HepG2 (cell line): Measurements from ENCODE around the gene PASK. TPM values are rescaled to one million over a fixed set of nuclear protein-coding genes. Genes with fewer than 3 reads are reported as not detected.
A peak's percentile ranks its signal among the peaks of the same experiment; 100 is the strongest.

Experiments
- ATAC-seq: fragments of 200-7000 bp; cut with Tn5 transposase; 3 replicates; pipeline ENCODE4 v1.9.1; 2020; ENCODE audit warnings: mild to moderate bottlenecking, moderate library complexity
- BruUV-seq: library from RNA; stranded (reverse); fragments of 400-500 nt; replicated peaks from 2 replicates; lab custom pipeline; 2021; lab: Mats Ljungman, UMichigan
- CTCF ChIA-PET: fragments of 300-600 bp; formaldehyde crosslinking; extraction: SDS; loops from one replicate; lab custom pipeline; 2021; ENCODE audit warnings: low total read pairs, inconsistent platforms, low intra/inter-chr PET ratio; lab: Yijun Ruan, JAX
- POLR2A ChIA-PET: fragments of 350-600 bp; sonication (Branson Sonifier 250); formaldehyde crosslinking; loops from one replicate; lab custom pipeline; 2020; ENCODE audit warnings: antibody characterized with exemption, inconsistent platforms; lab: Yijun Ruan, JAX
- DNase-seq: peaks from one replicate; pipeline ENCODE4 v3.0.0-alpha.2; 2015; ENCODE audit warnings: low spot score
- FAIRE-seq: peaks from 3 replicates; lab custom pipeline; 2011; peaks lifted over from hg19 to GRCh38; lab: Jason Lieb, UNC
- H2AFZ ChIP-seq: one replicate; pipeline ENCODE4 v1.6.1; 2011; ENCODE audit warnings: low read length, inconsistent platforms
- H3K27ac ChIP-seq: fragments of 300-600 bp; 3 replicates; pipeline ENCODE4 v1.8.0; 2011; ENCODE audit warnings: mixed run types, mild to moderate bottlenecking, mixed read lengths, low read length, inconsistent platforms; ENCODE audit not compliant: insufficient read depth; ENCODE audit errors: extremely low read length
- H3K27me3 ChIP-seq, 2 experiments: fragments of 200-600 bp in 1 of 2; 2 replicates in 1 of 2; 3 replicates in 1 of 2; pipeline versions ENCODE4 v1.6.0 to v1.8.0; 2011; ENCODE audit warnings: low read length in 2 of 2, mild to moderate bottlenecking in 2 of 2, moderate library complexity in 2 of 2, inconsistent platforms in 1 of 2; ENCODE audit not compliant: insufficient read depth in 2 of 2, control insufficient read depth in 1 of 2
- H3K36me3 ChIP-seq, 2 experiments: fragments of 200-600 bp in 1 of 2; replicated peaks in 1 of 2; 2 replicates in 1 of 2; 3 replicates in 1 of 2; pipeline versions ENCODE4 v1.5.1 to v1.8.0; 2011; ENCODE audit warnings: low read length in 2 of 2, inconsistent platforms in 1 of 2; ENCODE audit not compliant: insufficient read depth in 2 of 2, control insufficient read depth in 1 of 2
- H3K4me1 ChIP-seq: 2 replicates; pipeline ENCODE4 v1.5.1; 2012; ENCODE audit warnings: low read length, inconsistent platforms; ENCODE audit not compliant: insufficient read depth
- H3K4me2 ChIP-seq: 2 replicates; pipeline ENCODE4 v1.6.0; 2011; ENCODE audit warnings: low read depth, low read length, inconsistent platforms
- H3K4me3 ChIP-seq, 3 experiments: fragments of 200-600 bp in 1 of 3; sonication (generic), shearing (Covaris generic) in 1 of 3; replicated peaks in 1 of 3; 2 replicates each; pipeline ENCODE4 v1.5.1; 2011 to 2016; ENCODE audit warnings: low read length in 3 of 3, inconsistent platforms in 2 of 3, low read depth in 2 of 3, mild to moderate bottlenecking in 2 of 3, control low read depth in 1 of 3, mixed read lengths in 1 of 3; ENCODE audit not compliant: insufficient read depth in 1 of 3
- H3K79me2 ChIP-seq: one replicate; pipeline ENCODE4 v1.6.1; 2011; ENCODE audit warnings: low read length, inconsistent platforms; ENCODE audit not compliant: insufficient read depth
- H3K9ac ChIP-seq: 2 replicates; pipeline ENCODE4 v1.6.0; 2011; ENCODE audit warnings: mild to moderate bottlenecking, low read depth, low read length, inconsistent platforms; ENCODE audit not compliant: insufficient read depth
- H3K9me3 ChIP-seq: 2 replicates; pipeline ENCODE4 v1.5.1; 2012; ENCODE audit warnings: mild to moderate bottlenecking, low read length
- H4K20me1 ChIP-seq: 2 replicates; pipeline ENCODE4 v1.6.0; 2011; ENCODE audit warnings: inconsistent platforms, mild to moderate bottlenecking, low read length, moderate library complexity; ENCODE audit not compliant: insufficient read depth
- DZIP1 ChIP-seq: sonication (generic); formaldehyde crosslinking; IDR thresholded peaks from 2 replicates; pipeline ENCODE4 v1.5.0; 2020; ENCODE audit warnings: mild to moderate bottlenecking, missing genetic modification reagents
- EHMT2 ChIP-seq: fragments of 200-600 bp; sonication (generic); IDR thresholded peaks from 2 replicates; pipeline ENCODE4 v1.7.0; 2017; ENCODE audit warnings: antibody characterized with exemption, low read depth, low read length, borderline replicate concordance
- GLMP ChIP-seq: sonication (generic); formaldehyde crosslinking; IDR thresholded peaks from 2 replicates; pipeline ENCODE4 v1.9.0; 2021; ENCODE audit warnings: missing genetic modification reagents, mild to moderate bottlenecking, borderline replicate concordance
- NCOR1 ChIP-seq: fragments of 200-600 bp; sonication (generic); IDR thresholded peaks from 2 replicates; pipeline ENCODE4 v1.7.0; 2017; ENCODE audit warnings: antibody characterized with exemption, low read length, borderline replicate concordance
- NPAS2 ChIP-seq: sonication (generic); formaldehyde crosslinking; IDR thresholded peaks from 2 replicates; pipeline ENCODE4 v1.8.0; 2022; ENCODE audit warnings: mild to moderate bottlenecking, missing genetic modification reagents, borderline replicate concordance
- RXRA ChIP-seq: sonication (generic); formaldehyde crosslinking; IDR thresholded peaks from 2 replicates; pipeline ENCODE4 v1.5.1; 2020; ENCODE audit warnings: missing genetic modification reagents
- SNAPC5 ChIP-seq: sonication (generic); formaldehyde crosslinking; IDR thresholded peaks from 2 replicates; pipeline ENCODE4 v1.8.1; 2023; ENCODE audit warnings: mild to moderate bottlenecking, missing genetic modification reagents, borderline replicate concordance
- THRA ChIP-seq: sonication (generic); formaldehyde crosslinking; IDR thresholded peaks from 2 replicates; pipeline ENCODE4 v1.4.0; 2020; ENCODE audit warnings: missing genetic modification reagents, borderline replicate concordance
- ZFP36 ChIP-seq: fragments of 150-350 bp; IDR thresholded peaks from 2 replicates; pipeline ENCODE4 v1.6.1; 2018; ENCODE audit warnings: borderline replicate concordance, low read length, low read depth; ENCODE audit not compliant: partially characterized antibody
- ZFYVE20 ChIP-seq: sonication (generic); formaldehyde crosslinking; IDR thresholded peaks from 2 replicates; pipeline ENCODE4 v1.8.0; 2023; ENCODE audit warnings: low read depth, mild to moderate bottlenecking, moderate library complexity, missing genetic modification reagents, borderline replicate concordance
- ZNF143 ChIP-seq: sonication (generic); formaldehyde crosslinking; IDR thresholded peaks from 2 replicates; pipeline ENCODE4 v1.4.0; 2020; ENCODE audit warnings: missing genetic modification reagents
- ZNF224 ChIP-seq: sonication (generic); formaldehyde crosslinking; IDR thresholded peaks from 2 replicates; pipeline ENCODE4 v1.5.0; 2020; ENCODE audit warnings: mild to moderate bottlenecking, missing genetic modification reagents
- ZNF430 ChIP-seq: sonication (generic); formaldehyde crosslinking; IDR thresholded peaks from 2 replicates; pipeline ENCODE4 v1.9.0; 2021; ENCODE audit warnings: mild to moderate bottlenecking, missing genetic modification reagents
- ZNF564 ChIP-seq: sonication (generic); formaldehyde crosslinking; IDR thresholded peaks from 2 replicates; pipeline ENCODE4 v1.8.1; 2023; ENCODE audit warnings: mild to moderate bottlenecking, missing genetic modification reagents
- ZNF616 ChIP-seq: sonication (generic); formaldehyde crosslinking; IDR thresholded peaks from 2 replicates; pipeline ENCODE4 v1.5.0; 2020; ENCODE audit warnings: low read depth, mild to moderate bottlenecking, missing genetic modification reagents
- ZSCAN12 ChIP-seq: sonication (generic); formaldehyde crosslinking; IDR thresholded peaks from 2 replicates; pipeline ENCODE4 v1.9.0; 2021; ENCODE audit warnings: mild to moderate bottlenecking, missing genetic modification reagents
- WGBS: methylation state at CpG from one replicate; pipeline ENCODE4 v1.1.6; 2017; ENCODE audit warnings: low lambda C conversion rate; 5-methylcytosine and 5-hydroxymethylcytosine counted together
- in situ Hi-C: cut with HindIII; loops from 2 replicates; pipeline ENCODE4 v1.10.0; 2017; ENCODE audit warnings: low pct_unique_long_range_greater_than_20kb; ENCODE audit not compliant: extremely low pct_ligation_motif_present
- intact Hi-C: fragments of 100-400 bp; cut with micrococcal nuclease; formaldehyde crosslinking; loops from one replicate; pipeline ENCODE4 v1.10.0; 2022; ENCODE audit not compliant: unreplicated experiment
- polyA plus RNA-seq, 8 experiments: library from polyadenylated mRNA; depleted of rRNA in 3 of 8; stranded (reverse) in 7 of 8; unstranded in 1 of 8; fragments of >200 nt; fragmentation: Illumina TruSeq in 4 of 8; extraction: Trizol in 4 of 8; gene quantifications; 2 replicates each; pipeline versions ENCODE4 v1.2.1 to v1.2.3, GENCODE V29; 2011 to 2016; ENCODE audit warnings: low read depth in 4 of 8, missing spikeins in 1 of 8, mixed read lengths in 1 of 8; ENCODE audit not compliant: insufficient read depth in 1 of 8
- total RNA-seq, 5 experiments: library from RNA; depleted of rRNA; stranded (reverse); fragments of >200 nt; fragmentation: Illumina TruSeq; extraction: Trizol; gene quantifications; 2 replicates each; pipeline ENCODE4 v1.2.3, GENCODE V29; 2016; ENCODE audit warnings: low read depth in 1 of 5

PASK gene
- total and polyA plus RNA-seq, 2 of the 13 experiments (the other 11 are each of a cell fraction or from before 2014, with no cell fraction given), result 6.9 to 17.0 TPM

GRCh38 chr2:241081643-241082340 lies 67.5 kb downstream of the PASK start:
- no peaks in the 10 kb centered on the region for H3K79me2 ChIP-seq
- ChIA-PET POLR2A (interaction anchor here (1.2 to 1.3 kb wide), 2 partner anchors 11 to 20 kb away, joined by 3 to 6 read pairs; partner anchors contain the start of gene MTERF4), CTCF (no interaction called here)
- FAIRE-seq, result no peak
- no peak overlapping the region for H3K27ac ChIP-seq
- peak overlapping the region; percentile 73 for H3K4me2 ChIP-seq
- H3K4me3 ChIP-seq, result peak overlapping the region in 1 of 3 experiments; percentile 49; a peak in 1 of 6 replicates
- no peaks in the 10 kb centered on the region; the same call in 1 of the 2 replicates for H4K20me1 ChIP-seq
- no peaks in the 10 kb centered on the region for H3K27me3 ChIP-seq
- WGBS, result 58% methylated on average over 11 of the region's 28 CpGs
- BruUV-seq, result no TSS peak
- no peak overlapping the region for H2AFZ ChIP-seq
- peak overlapping the region; percentile 23; the same call in 1 of the 2 replicates for H3K9ac ChIP-seq
- peaks cover 3 to 7% of the 10 kb centered on the region in 2 experiments; a peak in 3 of 5 replicates for H3K36me3 ChIP-seq
- peaks cover 28% of the 10 kb centered on the region for H3K4me1 ChIP-seq
- intact Hi-C loops (no loop called here), in situ Hi-C loops (no loop called here)
- no peak for DNase-seq
- ATAC-seq, result peak; percentile 59
- H3K9me3 ChIP-seq, result no peaks in the 10 kb centered on the region
- TF ChIP-seq SNAPC5 (CRISPR knock-in tag), result no peak
- 0 out of 2 replicates have a peak, but pooled peaks have one; percentile 25 for TF ChIP-seq ZNF143
- no peak for TF ChIP-seq EHMT2
- no peak for TF ChIP-seq ZNF430 (CRISPR knock-in tag)
- TF ChIP-seq NPAS2 (CRISPR knock-in tag), result no peak
- TF ChIP-seq ZNF224 (CRISPR knock-in tag), result no peak
- no peak for TF ChIP-seq NCOR1
- 0 out of 2 replicates have a peak, but pooled peaks have one; percentile 31 for TF ChIP-seq RXRA (CRISPR knock-in tag)
- TF ChIP-seq ZFP36, result no peak
- TF ChIP-seq ZNF616 (CRISPR knock-in tag), result no peak
- 0 out of 2 replicates have a peak, but pooled peaks have one; percentile 37 for TF ChIP-seq ZFYVE20 (CRISPR knock-in tag)
- TF ChIP-seq ZSCAN12 (CRISPR knock-in tag), result no peak
- TF ChIP-seq GLMP (CRISPR knock-in tag), result no peak
- no peak for TF ChIP-seq DZIP1 (CRISPR knock-in tag)
- TF ChIP-seq ZNF564 (CRISPR knock-in tag), result no peak
- peak; percentile 10; the same call in 1 of the 2 replicates for TF ChIP-seq THRA (CRISPR knock-in tag)
